Astrocyte (in vitro differentiated cells and primary cell): Measurements from ENCODE around the gene NPFFR1. TPM values are rescaled to one million over a fixed set of nuclear protein-coding genes. Genes with fewer than 3 reads are reported as not detected.

Experiments
- DNase-seq: peaks from one replicate; pipeline ENCODE4 v3.0.0-alpha.2; 2010; ENCODE audit warnings: low read depth
- FAIRE-seq: peaks from 2 replicates; lab custom pipeline; 2011; peaks lifted over from hg19 to GRCh38; lab: Jason Lieb, UNC
- H2AFZ ChIP-seq: 2 replicates; pipeline ENCODE4 v1.6.0; 2012; ENCODE audit warnings: low read depth, low read length, inconsistent platforms
- H3K27ac ChIP-seq: 2 replicates; pipeline ENCODE4 v1.5.1; 2011; ENCODE audit warnings: low read depth, low read length, inconsistent platforms
- H3K27me3 ChIP-seq: 2 replicates; pipeline ENCODE4 v1.6.0; 2011; ENCODE audit warnings: low read length, inconsistent platforms; ENCODE audit not compliant: insufficient read depth
- H3K36me3 ChIP-seq: 2 replicates; pipeline ENCODE4 v1.5.1; 2011; ENCODE audit warnings: low read length, inconsistent platforms; ENCODE audit not compliant: insufficient read depth
- H3K4me1 ChIP-seq: 2 replicates; pipeline ENCODE4 v1.5.1; 2011; ENCODE audit warnings: low read length, inconsistent platforms; ENCODE audit not compliant: insufficient read depth
- H3K4me2 ChIP-seq: 2 replicates; pipeline ENCODE4 v1.6.0; 2012; ENCODE audit warnings: low read length, inconsistent platforms
- H3K4me3 ChIP-seq: 2 replicates; pipeline ENCODE4 v1.5.1; 2011; ENCODE audit warnings: low read depth, mild to moderate bottlenecking, low read length, inconsistent platforms; ENCODE audit not compliant: insufficient read depth
- H3K79me2 ChIP-seq: 2 replicates; pipeline ENCODE4 v1.6.0; 2012; ENCODE audit warnings: mild to moderate bottlenecking, low read length, inconsistent platforms; ENCODE audit not compliant: insufficient read depth
- H3K9ac ChIP-seq: 2 replicates; pipeline ENCODE4 v1.6.0; 2012; ENCODE audit warnings: mild to moderate bottlenecking, low read length, inconsistent platforms
- H3K9me3 ChIP-seq: 2 replicates; pipeline ENCODE4 v1.5.1; 2012; ENCODE audit warnings: low read depth, mild to moderate bottlenecking, low read length, inconsistent platforms; ENCODE audit not compliant: insufficient read depth
- H4K20me1 ChIP-seq: 2 replicates; pipeline ENCODE4 v1.6.0; 2012; ENCODE audit warnings: low read length, inconsistent platforms; ENCODE audit not compliant: insufficient read depth
- H3K27ac Mint-ChIP-seq: one replicate; pipeline ENCODE4 v1.8.0; 2021; ENCODE audit warnings: mild to moderate bottlenecking, mixed read lengths; ENCODE audit not compliant: unreplicated experiment
- H3K27me3 Mint-ChIP-seq: one replicate; pipeline ENCODE4 v1.8.0; 2021; ENCODE audit warnings: low read depth, mixed read lengths; ENCODE audit not compliant: unreplicated experiment
- H3K36me3 Mint-ChIP-seq: one replicate; pipeline ENCODE4 v1.8.0; 2021; ENCODE audit warnings: low read depth, mixed read lengths; ENCODE audit not compliant: unreplicated experiment
- H3K4me1 Mint-ChIP-seq: one replicate; pipeline ENCODE4 v1.8.0; 2021; ENCODE audit warnings: low read depth, mixed read lengths; ENCODE audit not compliant: unreplicated experiment
- H3K4me3 Mint-ChIP-seq: one replicate; pipeline ENCODE4 v1.8.0; 2021; ENCODE audit warnings: mild to moderate bottlenecking, moderate library complexity, mixed read lengths; ENCODE audit not compliant: unreplicated experiment
- H3K9me3 Mint-ChIP-seq: one replicate; pipeline ENCODE4 v1.8.0; 2021; ENCODE audit warnings: mild to moderate bottlenecking, mixed read lengths; ENCODE audit not compliant: unreplicated experiment
- CTCF ChIP-seq: IDR thresholded peaks from 2 replicates; pipeline ENCODE4 v1.5.1; 2011; ENCODE audit warnings: low read depth, mild to moderate bottlenecking, inconsistent platforms, low read length, moderate library complexity; ENCODE audit not compliant: insufficient read depth
- EZH2 ChIP-seq: IDR thresholded peaks from 2 replicates; pipeline ENCODE4 v1.6.1; 2012; ENCODE audit warnings: mild to moderate bottlenecking, low read length, inconsistent platforms; ENCODE audit not compliant: insufficient read depth
- total RNA-seq: library from RNA; stranded (reverse); gene quantifications from 2 replicates; pipeline ENCODE4 v1.2.1, GENCODE V29; 2021

The NPFFR1 gene
- total RNA-seq, 1 donor from 2014 or later, result not detected

GRCh38 chr10:70277396-70278030 lies 6.3 kb downstream of the NPFFR1 start:
- no peak overlapping the region for H3K27ac Mint-ChIP-seq
- H3K36me3 ChIP-seq, result no peaks in the 10 kb centered on the region
- FAIRE-seq (no peak), DNase-seq (no peak)
- no peak overlapping the region for H2AFZ ChIP-seq
- H3K27me3 ChIP-seq, result peaks cover 22% of the 10 kb centered on the region
- H3K4me3 Mint-ChIP-seq, result no peak overlapping the region
- no peak for TF ChIP-seq CTCF
- TF ChIP-seq EZH2, result no peak
- H3K9ac ChIP-seq, result no peak overlapping the region
- peaks cover 2% of the 10 kb centered on the region for H3K4me1 Mint-ChIP-seq
- H3K4me2 ChIP-seq, result no peak overlapping the region
- H3K9me3 ChIP-seq, result no peaks in the 10 kb centered on the region
- H4K20me1 ChIP-seq, result no peaks in the 10 kb centered on the region
- H3K4me1 ChIP-seq, result no peaks in the 10 kb centered on the region
- no peak overlapping the region for H3K4me3 ChIP-seq
- no peak overlapping the region for H3K27ac ChIP-seq
- no peaks in the 10 kb centered on the region for H3K36me3 Mint-ChIP-seq
- H3K9me3 Mint-ChIP-seq, result peaks cover 3% of the 10 kb centered on the region
- no peaks in the 10 kb centered on the region for H3K79me2 ChIP-seq
- H3K27me3 Mint-ChIP-seq, result peaks cover 37% of the 10 kb centered on the region

- Mint-ChIP-seq H3K27me3 (peaks cover 19% of the 10 kb centered on the region), H3K9me3 (peaks cover 3% of the 10 kb centered on the region), H3K36me3 (no peaks in the 10 kb centered on the region), H3K27ac (no peak overlapping the region), H3K4me1 (peaks cover 2% of the 10 kb centered on the region), H3K4me3 (no peak overlapping the region)
- no peaks in the 10 kb centered on the region for H3K9me3 ChIP-seq
- H3K27me3 ChIP-seq, result peaks cover 1% of the 10 kb centered on the region
- no peaks in the 10 kb centered on the region for H3K36me3 ChIP-seq
- no peak overlapping the region for H3K9ac ChIP-seq
- no peaks in the 10 kb centered on the region for H4K20me1 ChIP-seq
- no peak overlapping the region for H3K27ac ChIP-seq
- TF ChIP-seq EZH2, result no peak
- TF ChIP-seq CTCF, result no peak
- H3K4me3 ChIP-seq, result no peak overlapping the region
- H2AFZ ChIP-seq, result no peak overlapping the region
- no peak overlapping the region for H3K4me2 ChIP-seq
- no peaks in the 10 kb centered on the region for H3K4me1 ChIP-seq
- peak; percentile 92 for DNase-seq
- H3K79me2 ChIP-seq, result no peaks in the 10 kb centered on the region
- no peak for FAIRE-seq
Observed at GRCh38 chr10:70274643-70275042, 9.2 kb downstream of the NPFFR1 start.

GRCh38 chr10:70272925-70273316 lies 10.9 kb downstream of the NPFFR1 start:
- H3K36me3 Mint-ChIP-seq, result no peaks in the 10 kb centered on the region
- Histone ChIP-seq H3K79me2 (no peaks in the 10 kb centered on the region), H4K20me1 (no peaks in the 10 kb centered on the region), H3K9ac (no peak overlapping the region), H3K9me3 (no peaks in the 10 kb centered on the region), H3K27me3 (no peaks in the 10 kb centered on the region), H3K36me3 (no peaks in the 10 kb centered on the region), H2AFZ (no peak overlapping the region), H3K4me3 (no peak overlapping the region), H3K4me1 (no peaks in the 10 kb centered on the region), H3K4me2 (peak overlapping the region; percentile 40), H3K27ac (no peak overlapping the region)
- H3K27me3 Mint-ChIP-seq, result peaks cover 12% of the 10 kb centered on the region
- FAIRE-seq (no peak), DNase-seq (no peak)
- peaks cover 2% of the 10 kb centered on the region for H3K4me1 Mint-ChIP-seq
- peaks cover 3% of the 10 kb centered on the region for H3K9me3 Mint-ChIP-seq
- H3K27ac Mint-ChIP-seq, result no peak overlapping the region
- no peak for TF ChIP-seq EZH2
- TF ChIP-seq CTCF, result peak; percentile 48
- H3K4me3 Mint-ChIP-seq, result no peak overlapping the region
